Activated B cell treated with CpG ODN at 0.5 μM for 24 hours (primary cell): ENCODE data around the gene ZFC3H1. TPM values are rescaled to one million over a fixed set of nuclear protein-coding genes. Genes with fewer than 3 reads are reported as not detected.
"Not testable (repeated sequence)": the region's sequence is repeated elsewhere in the genome, so short reads cannot be mapped to it uniquely, and the experiment has no call there.

Experiments used
- ATAC-seq: fragments of 200-7000 bp; cut with Tn5 transposase; one replicate; pipeline ENCODE4 v1.10.0; 2021; ENCODE audit warnings: low read depth, mild to moderate bottlenecking, moderate library complexity
- CTCF ChIA-PET: fragments of 350-600 bp; sonication (Branson Sonifier 250); formaldehyde crosslinking; loops from one replicate; lab custom pipeline; 2021; ENCODE audit warnings: antibody characterized with exemption; lab: Charles Lee
- POLR2A ChIA-PET: fragments of 350-600 bp; sonication (Branson Sonifier 250); formaldehyde crosslinking; loops from one replicate; lab custom pipeline; 2021; ENCODE audit warnings: antibody characterized with exemption; lab: Charles Lee
- DNase-seq: peaks from one replicate; pipeline ENCODE4 v3.0.0; 2022
- H3K27ac Mint-ChIP-seq: one replicate; pipeline ENCODE4 v1.8.0; 2020; ENCODE audit warnings: mixed read lengths
- H3K27me3 Mint-ChIP-seq: one replicate; pipeline ENCODE4 v1.8.0; 2021; ENCODE audit warnings: mixed read lengths
- H3K36me3 Mint-ChIP-seq: one replicate; pipeline ENCODE4 v1.8.0; 2021; ENCODE audit warnings: low read depth, mixed read lengths
- H3K4me1 Mint-ChIP-seq: one replicate; pipeline ENCODE4 v1.8.0; 2021; ENCODE audit warnings: mixed read lengths
- H3K4me3 Mint-ChIP-seq: one replicate; pipeline ENCODE4 v1.8.0; 2020; ENCODE audit warnings: mild to moderate bottlenecking, mixed read lengths
- H3K9me3 Mint-ChIP-seq: one replicate; pipeline ENCODE4 v1.8.0; 2020; ENCODE audit warnings: mixed read lengths
- intact Hi-C: fragments of 100-400 bp; cut with micrococcal nuclease; formaldehyde crosslinking; loops from one replicate; pipeline ENCODE4 v1.15.1; 2024
- total RNA-seq: library from RNA; stranded (reverse); gene quantifications from 2 replicates; pipeline ENCODE4 v1.2.3, GENCODE V29; 2022
- TF ChIP-seq, protein P1 (sequence below): fragments of 200-600 bp; IDR thresholded peaks from one replicate; pipeline ENCODE4 v1.8.0; 2022; ENCODE audit warnings: antibody characterized with exemption, mild to moderate bottlenecking

ZFC3H1 gene
- total RNA-seq, 1 donor from 2014 or later, result 107 TPM

- POLR2A ChIA-PET, result no interaction called here
- TF ChIP-seq, protein P1, sequence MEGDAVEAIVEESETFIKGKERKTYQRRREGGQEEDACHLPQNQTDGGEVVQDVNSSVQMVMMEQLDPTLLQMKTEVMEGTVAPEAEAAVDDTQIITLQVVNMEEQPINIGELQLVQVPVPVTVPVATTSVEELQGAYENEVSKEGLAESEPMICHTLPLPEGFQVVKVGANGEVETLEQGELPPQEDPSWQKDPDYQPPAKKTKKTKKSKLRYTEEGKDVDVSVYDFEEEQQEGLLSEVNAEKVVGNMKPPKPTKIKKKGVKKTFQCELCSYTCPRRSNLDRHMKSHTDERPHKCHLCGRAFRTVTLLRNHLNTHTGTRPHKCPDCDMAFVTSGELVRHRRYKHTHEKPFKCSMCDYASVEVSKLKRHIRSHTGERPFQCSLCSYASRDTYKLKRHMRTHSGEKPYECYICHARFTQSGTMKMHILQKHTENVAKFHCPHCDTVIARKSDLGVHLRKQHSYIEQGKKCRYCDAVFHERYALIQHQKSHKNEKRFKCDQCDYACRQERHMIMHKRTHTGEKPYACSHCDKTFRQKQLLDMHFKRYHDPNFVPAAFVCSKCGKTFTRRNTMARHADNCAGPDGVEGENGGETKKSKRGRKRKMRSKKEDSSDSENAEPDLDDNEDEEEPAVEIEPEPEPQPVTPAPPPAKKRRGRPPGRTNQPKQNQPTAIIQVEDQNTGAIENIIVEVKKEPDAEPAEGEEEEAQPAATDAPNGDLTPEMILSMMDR, result no peak
- ATAC-seq (no peak), DNase-seq (no peak)
- CTCF ChIA-PET, result no interaction called here
- Mint-ChIP-seq H3K27me3 (peaks cover 8% of the 10 kb centered on the region), H3K36me3 (no peaks in the 10 kb centered on the region), H3K4me3 (no peak overlapping the region), H3K27ac (no peak overlapping the region), H3K9me3 (no peaks in the 10 kb centered on the region), H3K4me1 (no peaks in the 10 kb centered on the region)
- intact Hi-C loops, result no loop called here
These were observed 79.3 kb downstream of the ZFC3H1 start for GRCh38 chr12:71584356-71584755.

GRCh38 chr12:71582925-71583324 is 80.7 kb downstream of the ZFC3H1 start:
- ATAC-seq (no peak), DNase-seq (no peak)
- CTCF ChIA-PET, result no interaction called here
- intact Hi-C loops, result no loop called here
- H3K36me3 Mint-ChIP-seq, result no peaks in the 10 kb centered on the region
- H3K27me3 Mint-ChIP-seq, result peaks cover 8% of the 10 kb centered on the region
- H3K9me3 Mint-ChIP-seq, result no peaks in the 10 kb centered on the region
- POLR2A ChIA-PET, result no interaction called here
- no peak overlapping the region for H3K4me3 Mint-ChIP-seq
- H3K27ac Mint-ChIP-seq, result no peak overlapping the region
- H3K4me1 Mint-ChIP-seq, result no peaks in the 10 kb centered on the region
- TF ChIP-seq, protein P1, result no peak

DNA sequence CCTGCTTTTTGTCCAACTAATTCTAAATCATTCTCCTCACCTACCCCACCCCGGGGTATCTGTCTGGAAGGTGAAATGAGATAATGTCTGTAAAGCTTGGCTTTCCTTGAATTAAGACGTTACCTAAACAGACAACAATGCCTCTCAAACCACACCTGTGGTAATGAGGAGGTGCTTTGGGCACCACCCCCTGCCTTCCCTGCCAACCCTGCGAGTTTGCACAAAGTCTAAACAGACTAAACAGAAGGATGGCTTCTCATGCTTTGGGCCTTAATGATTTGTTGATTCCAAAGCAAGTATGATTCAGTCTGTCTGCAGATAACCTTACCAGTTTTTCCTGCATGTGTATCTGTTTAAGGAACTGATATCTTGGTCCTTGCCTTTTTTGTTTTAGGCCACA is 82.4 kb downstream of the ZFC3H1 start:
- no peaks in the 10 kb centered on the region for H3K4me1 Mint-ChIP-seq
- ChIA-PET CTCF (no interaction called here), POLR2A (no interaction called here)

DNA sequence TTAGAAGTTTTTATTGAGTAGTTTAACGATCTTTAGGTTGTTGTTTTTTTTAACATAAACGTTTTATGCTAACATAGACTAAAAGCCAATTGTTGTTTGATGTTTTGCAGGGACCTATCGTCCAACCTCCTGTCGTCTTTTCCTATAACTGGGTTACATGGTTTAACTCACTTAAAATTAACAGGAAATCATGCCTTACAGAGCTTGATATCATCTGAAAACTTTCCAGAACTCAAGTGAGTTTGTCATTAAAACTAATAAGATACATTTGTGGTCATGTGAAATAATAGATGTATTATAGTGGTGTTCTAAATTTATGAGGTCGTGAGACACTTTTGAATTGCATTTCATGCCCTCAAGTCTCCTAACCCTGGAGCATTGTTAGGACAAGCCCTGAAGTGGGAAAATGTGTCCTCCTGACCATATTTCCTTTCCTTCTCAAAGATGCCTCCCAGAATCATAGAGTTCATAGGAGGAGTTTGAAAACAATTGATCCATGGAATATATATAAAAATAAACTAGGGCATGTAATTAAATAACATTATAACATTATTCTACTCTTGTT is 84.9 kb downstream of the ZFC3H1 start:
- no peak for ATAC-seq
- no peaks in the 10 kb centered on the region for H3K4me1 Mint-ChIP-seq
- TF ChIP-seq, protein P1, result no peak
- H3K9me3 Mint-ChIP-seq, result no peaks in the 10 kb centered on the region
- no peaks in the 10 kb centered on the region for H3K36me3 Mint-ChIP-seq
- no peak overlapping the region for H3K4me3 Mint-ChIP-seq
- peaks cover 6% of the 10 kb centered on the region for H3K27me3 Mint-ChIP-seq
- intact Hi-C loops, result no loop called here
- ChIA-PET CTCF (no interaction called here), POLR2A (no interaction called here)
- DNase-seq, result no peak
- no peak overlapping the region for H3K27ac Mint-ChIP-seq

More for the DNA sequence above, 82.4 kb downstream of the ZFC3H1 start:
- H3K27ac Mint-ChIP-seq, result no peak overlapping the region
- peaks cover 8% of the 10 kb centered on the region for H3K27me3 Mint-ChIP-seq
- DNase-seq (no peak), ATAC-seq (no peak)
- H3K9me3 Mint-ChIP-seq, result no peaks in the 10 kb centered on the region
- no peak overlapping the region for H3K4me3 Mint-ChIP-seq
- intact Hi-C loops, result no loop called here
- TF ChIP-seq, protein P1, result no peak
- no peaks in the 10 kb centered on the region for H3K36me3 Mint-ChIP-seq

DNA sequence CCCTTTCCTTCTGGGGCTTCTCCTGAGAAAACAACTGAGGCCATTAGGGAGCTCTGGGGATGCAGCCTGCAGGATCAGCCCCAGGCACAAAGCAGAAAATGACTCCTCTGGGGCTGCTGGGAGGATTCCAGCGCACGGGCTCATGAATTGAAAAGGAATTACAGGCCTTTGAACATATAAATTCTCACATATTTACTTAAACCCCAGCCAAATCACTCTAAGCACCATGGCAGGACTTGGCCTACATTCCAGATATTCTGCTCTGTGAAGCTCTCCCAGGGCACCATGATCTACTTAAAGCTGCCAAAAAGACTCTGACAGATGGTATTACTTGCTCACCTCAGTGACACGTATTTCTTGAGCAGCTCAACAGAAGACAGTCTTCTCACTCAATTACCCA is 87.2 kb downstream of the ZFC3H1 start:
- H3K36me3 Mint-ChIP-seq, result no peaks in the 10 kb centered on the region
- ATAC-seq (no peak), DNase-seq (no peak)
- CTCF ChIA-PET, result no interaction called here
- POLR2A ChIA-PET, result no interaction called here
- H3K27me3 Mint-ChIP-seq, result peaks cover 6% of the 10 kb centered on the region
- TF ChIP-seq, protein P1, result no peak
- H3K4me3 Mint-ChIP-seq, result no peak overlapping the region
- no peak overlapping the region for H3K27ac Mint-ChIP-seq
- intact Hi-C loops, result no loop called here
- no peaks in the 10 kb centered on the region for H3K4me1 Mint-ChIP-seq
- H3K9me3 Mint-ChIP-seq, result no peaks in the 10 kb centered on the region

GRCh38 chr12:71569885-71570284 is 93.8 kb downstream of the ZFC3H1 start:
- peaks cover 18% of the 10 kb centered on the region for H3K27me3 Mint-ChIP-seq
- H3K27ac Mint-ChIP-seq, CTCF ChIA-PET, DNase-seq, H3K36me3 Mint-ChIP-seq, intact Hi-C loops, ATAC-seq, H3K9me3 Mint-ChIP-seq, H3K4me1 Mint-ChIP-seq, POLR2A ChIA-PET, H3K4me3 Mint-ChIP-seq: not testable (repeated sequence)
